ENCODE measurements around the gene SPART.
"Not testable (repeated sequence)": the region's sequence is repeated elsewhere in the genome, so short reads cannot be mapped to it uniquely, and the experiment has no call there.

SPART gene

GRCh38 chr13:36354842-36355623 lies 8.8 kb upstream of the SPART start:
- in situ Hi-C loops (cut with HindIII; ENCODE audit: low sequenced_read_pairs), result no loop called here

- in situ Hi-C loops (cut with HindIII; ENCODE audit: low sequenced_read_pairs), result no loop called here
Observed at GRCh38 chr13:36353001-36353400, 6.8 kb upstream of the SPART start.

- in situ Hi-C loops (cut with HindIII; ENCODE audit: low sequenced_read_pairs), result no loop called here
Observed at GRCh38 chr13:36352350-36352749, 6.2 kb upstream of the SPART start.

- in situ Hi-C loops (cut with HindIII; ENCODE audit: low sequenced_read_pairs), result no loop called here
Observed at GRCh38 chr13:36347531-36348210, 1.5 kb upstream of the SPART start.

- in situ Hi-C loops (cut with HindIII; ENCODE audit: low sequenced_read_pairs), result no loop called here
Observed at GRCh38 chr13:36345438-36346221, 564 bp downstream of the SPART start.

- in situ Hi-C loops (cut with HindIII; ENCODE audit: low sequenced_read_pairs), result no loop called here
Observed at GRCh38 chr13:36344886-36345437, 1.2 kb downstream of the SPART start.

- in situ Hi-C loops (cut with HindIII; ENCODE audit: low sequenced_read_pairs), result no loop called here
Observed at GRCh38 chr13:36344173-36344572, 2.0 kb downstream of the SPART start.

GRCh38 chr13:36343766-36344165 lies 2.4 kb downstream of the SPART start:
- in situ Hi-C loops (cut with HindIII; ENCODE audit: low sequenced_read_pairs), result no loop called here

- in situ Hi-C loops (cut with HindIII; ENCODE audit: low sequenced_read_pairs), result no loop called here
Observed at GRCh38 chr13:36342715-36343114, 3.5 kb downstream of the SPART start.

- in situ Hi-C loops (cut with HindIII; ENCODE audit: low sequenced_read_pairs), result no loop called here
Observed at GRCh38 chr13:36341718-36342117, 4.5 kb downstream of the SPART start.

- in situ Hi-C loops (cut with HindIII; ENCODE audit: low sequenced_read_pairs), result no loop called here
Observed at GRCh38 chr13:36339600-36340155, 6.5 kb downstream of the SPART start.

- in situ Hi-C loops (cut with HindIII; ENCODE audit: low sequenced_read_pairs), result no loop called here
Observed at GRCh38 chr13:36337938-36338641, 8.1 kb downstream of the SPART start.

- in situ Hi-C loops (cut with HindIII; ENCODE audit: low sequenced_read_pairs), result no loop called here
Observed at GRCh38 chr13:36332986-36333385, 13.2 kb downstream of the SPART start.

- in situ Hi-C loops (cut with HindIII; ENCODE audit: low sequenced_read_pairs), result not testable (repeated sequence)
Observed at GRCh38 chr13:36332255-36332654, 13.9 kb downstream of the SPART start.

GRCh38 chr13:36331280-36331679 lies 14.9 kb downstream of the SPART start:
- in situ Hi-C loops (cut with HindIII; ENCODE audit: low sequenced_read_pairs), result no loop called here

GRCh38 chr13:36329361-36329760 lies 16.8 kb downstream of the SPART start:
- in situ Hi-C loops (cut with HindIII; ENCODE audit: low sequenced_read_pairs), result no loop called here

GRCh38 chr13:36328821-36329220 lies 17.4 kb downstream of the SPART start:
- in situ Hi-C loops (cut with HindIII; ENCODE audit: low sequenced_read_pairs), result no loop called here

GRCh38 chr13:36325912-36326311 lies 20.3 kb downstream of the SPART start:
- in situ Hi-C loops (cut with HindIII; ENCODE audit: low sequenced_read_pairs), result no loop called here

GRCh38 chr13:36324881-36325280 lies 21.3 kb downstream of the SPART start:
- in situ Hi-C loops (cut with HindIII; ENCODE audit: low sequenced_read_pairs), result not testable (repeated sequence)

- in situ Hi-C loops (cut with HindIII; ENCODE audit: low sequenced_read_pairs), result no loop called here
Observed at GRCh38 chr13:36323951-36324566, 22.1 kb downstream of the SPART start.

All from DLD1 (cell line).